Measurements from ENCODE around the gene COA4.

Gene COA4

GRCh38 chr11:73862986-73863385 is 13.7 kb downstream of the COA4 start:
- no peak for DNase-seq

GRCh38 chr11:73860202-73860601 is 16.4 kb downstream of the COA4 start:
- no peak for DNase-seq

- no peak for DNase-seq
Measured at GRCh38 chr11:73859671-73860070, 17.0 kb downstream of the COA4 start.

- DNase-seq = no peak
Measured at GRCh38 chr11:73856031-73856567, 20.5 kb downstream of the COA4 start.

- DNase-seq = no peak
Measured at GRCh38 chr11:73854680-73855079, 22.0 kb downstream of the COA4 start.

- DNase-seq = no peak
Measured at GRCh38 chr11:73852049-73852448, 24.6 kb downstream of the COA4 start.

- DNase-seq = no peak
Measured at GRCh38 chr11:73851046-73851764, 25.4 kb downstream of the COA4 start.

- no peak for DNase-seq
Measured at GRCh38 chr11:73839123-73839457, 37.6 kb downstream of the COA4 start.

- no peak for DNase-seq
Measured at GRCh38 chr11:73838443-73839122, 38.1 kb downstream of the COA4 start.

- no peak for DNase-seq
Measured at GRCh38 chr11:73833067-73833466, 43.6 kb downstream of the COA4 start.

- no peak for DNase-seq
Measured at GRCh38 chr11:73830261-73830660, 46.4 kb downstream of the COA4 start.
